ENCODE measurements around the gene ITGB3. TPM values are rescaled to one million over a fixed set of nuclear protein-coding genes. Genes with fewer than 3 reads are reported as not detected.
"Not testable (repeated sequence)": the region's sequence is repeated elsewhere in the genome, so short reads cannot be mapped to it uniquely, and the experiment has no call there.

The ITGB3 gene
- total RNA-seq, 1 donor from 2014 or later: 71.3 TPM

DNA sequence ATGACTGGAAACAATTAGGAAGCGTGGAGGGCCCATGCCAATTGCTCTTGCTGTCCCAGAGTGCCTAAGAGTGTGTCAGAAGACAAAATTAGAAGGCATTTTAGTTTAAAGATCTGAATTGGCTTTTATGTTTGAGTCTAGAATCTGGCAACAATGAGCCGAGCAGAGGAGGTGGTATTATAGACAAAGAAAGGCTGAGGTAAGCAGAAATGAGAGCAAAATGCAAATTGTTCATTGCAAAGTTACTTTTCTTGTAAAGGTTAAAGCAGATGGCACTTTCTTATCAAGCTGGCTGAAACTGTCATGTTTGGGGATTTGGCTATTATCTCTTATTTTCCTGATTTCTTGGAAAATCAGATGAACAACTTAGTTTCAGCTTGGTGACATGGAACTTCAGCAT, 41.2 kb upstream of the ITGB3 start:
- Histone ChIP-seq H3K9me3 (no peaks in the 10 kb centered on the region), H3K4me3 (no peak overlapping the region), H3K4me1 (no peaks in the 10 kb centered on the region), H3K27me3 (no peaks in the 10 kb centered on the region), H3K36me3 (no peaks in the 10 kb centered on the region), H3K27ac (no peak overlapping the region)
- DNase-seq (ENCODE audit: low spot score in 2 of 2): no peak
- no peak for TF ChIP-seq CTCF (IDR thresholded peaks at IDR 0.05)
- intact Hi-C loops (cut with DNase I): no loop called here

DNA sequence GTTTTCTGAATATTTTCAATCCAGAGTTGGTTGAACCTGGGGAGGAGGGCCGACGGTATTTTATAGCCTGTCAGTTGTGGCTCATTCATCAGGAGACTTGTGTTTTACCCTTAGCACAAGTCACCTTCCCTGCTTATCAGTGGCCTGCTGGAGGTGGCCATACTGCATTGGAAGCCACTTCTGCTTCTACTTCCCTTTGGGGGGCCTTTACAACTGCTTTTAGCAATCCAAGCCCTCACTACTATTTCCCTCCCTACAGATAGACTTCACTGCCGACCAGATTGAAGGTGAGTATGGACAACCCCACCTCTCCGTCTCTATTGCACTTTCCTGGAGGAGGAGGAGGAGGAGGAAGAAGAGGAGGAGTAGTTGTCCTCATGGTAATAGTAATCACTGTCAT, 40.1 kb upstream of the ITGB3 start:
- no peak for DNase-seq (ENCODE audit: low spot score in 2 of 2)
- no peak for TF ChIP-seq CTCF (IDR thresholded peaks at IDR 0.05)

GRCh38 chr17:47214931-47215330, 38.7 kb upstream of the ITGB3 start:
- H3K36me3 ChIP-seq: no peaks in the 10 kb centered on the region
- no peaks in the 10 kb centered on the region for H3K4me1 ChIP-seq
- intact Hi-C loops (cut with DNase I): no loop called here
- no peak for TF ChIP-seq CTCF (IDR thresholded peaks at IDR 0.05)
- DNase-seq (ENCODE audit: low spot score in 2 of 2): no peak
- H3K4me3 ChIP-seq: no peak overlapping the region
- no peaks in the 10 kb centered on the region for H3K27me3 ChIP-seq
- H3K27ac ChIP-seq: no peak overlapping the region
- no peaks in the 10 kb centered on the region for H3K9me3 ChIP-seq

More for the DNA sequence above, 40.1 kb upstream of the ITGB3 start:
- Histone ChIP-seq H3K27me3 (no peaks in the 10 kb centered on the region), H3K4me1 (no peaks in the 10 kb centered on the region), H3K9me3 (no peaks in the 10 kb centered on the region), H3K36me3 (no peaks in the 10 kb centered on the region), H3K27ac (no peak overlapping the region), H3K4me3 (no peak overlapping the region)
- intact Hi-C loops (cut with DNase I): no loop called here

DNA sequence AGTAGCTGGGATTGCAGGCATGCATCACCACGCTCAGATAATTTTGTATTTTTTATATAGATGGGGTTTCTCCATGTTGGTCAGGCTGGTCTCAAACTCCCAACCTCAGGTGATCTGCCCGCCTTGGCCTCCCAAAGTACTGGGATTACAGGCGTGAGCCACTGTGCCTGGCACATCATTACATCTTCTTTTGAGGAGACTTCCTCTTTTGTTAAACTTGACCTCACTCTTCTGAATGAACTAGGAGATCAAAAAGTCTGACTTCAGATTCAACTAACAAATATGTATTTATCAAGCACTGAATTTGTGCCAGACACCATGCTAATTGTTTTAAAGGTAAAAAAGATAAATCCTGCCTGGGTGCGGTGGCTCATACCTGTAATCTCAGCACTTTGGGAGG, 36.8 kb upstream of the ITGB3 start:
- H3K4me3 ChIP-seq; H3K9me3 ChIP-seq; intact Hi-C loops (cut with DNase I); H3K27me3 ChIP-seq; H3K4me1 ChIP-seq; H3K36me3 ChIP-seq; H3K27ac ChIP-seq; DNase-seq (ENCODE audit: low spot score in 2 of 2): not testable (repeated sequence)

- H3K9me3 ChIP-seq; H3K4me3 ChIP-seq; intact Hi-C loops (cut with DNase I); DNase-seq (ENCODE audit: low spot score in 2 of 2); H3K36me3 ChIP-seq; H3K27me3 ChIP-seq; H3K4me1 ChIP-seq; H3K27ac ChIP-seq: not testable (repeated sequence)
Observed at GRCh38 chr17:47217279-47217678, 36.3 kb upstream of the ITGB3 start.

- intact Hi-C loops (cut with DNase I): no loop called here
- Histone ChIP-seq H3K4me1 (peaks cover 0 to 8% of the 10 kb centered on the region in 2 donors), H3K27me3 (no peaks in the 10 kb centered on the region), H3K4me3 (no peak overlapping the region), H3K36me3 (no peaks in the 10 kb centered on the region), H3K9me3 (no peaks in the 10 kb centered on the region), H3K27ac (no peak overlapping the region)
- no peak for DNase-seq (ENCODE audit: low spot score in 2 of 2)
- TF ChIP-seq CTCF (IDR thresholded peaks at IDR 0.05): no peak
Observed at GRCh38 chr17:47218896-47219430, 34.7 kb upstream of the ITGB3 start.
